NB4 (cell line): ENCODE measurements around the gene ZBTB46.

Experiments
- TF ChIP-seq, protein P1 (sequence below): IDR thresholded peaks from one replicate; pipeline ENCODE4 v1.5.1; 2012; ENCODE audit warnings: low read depth, low read length
- TF ChIP-seq, protein P2 (sequence below): IDR thresholded peaks from 2 replicates; pipeline ENCODE4 v1.6.1; 2011; ENCODE audit warnings: low read depth, low read length

DNA sequence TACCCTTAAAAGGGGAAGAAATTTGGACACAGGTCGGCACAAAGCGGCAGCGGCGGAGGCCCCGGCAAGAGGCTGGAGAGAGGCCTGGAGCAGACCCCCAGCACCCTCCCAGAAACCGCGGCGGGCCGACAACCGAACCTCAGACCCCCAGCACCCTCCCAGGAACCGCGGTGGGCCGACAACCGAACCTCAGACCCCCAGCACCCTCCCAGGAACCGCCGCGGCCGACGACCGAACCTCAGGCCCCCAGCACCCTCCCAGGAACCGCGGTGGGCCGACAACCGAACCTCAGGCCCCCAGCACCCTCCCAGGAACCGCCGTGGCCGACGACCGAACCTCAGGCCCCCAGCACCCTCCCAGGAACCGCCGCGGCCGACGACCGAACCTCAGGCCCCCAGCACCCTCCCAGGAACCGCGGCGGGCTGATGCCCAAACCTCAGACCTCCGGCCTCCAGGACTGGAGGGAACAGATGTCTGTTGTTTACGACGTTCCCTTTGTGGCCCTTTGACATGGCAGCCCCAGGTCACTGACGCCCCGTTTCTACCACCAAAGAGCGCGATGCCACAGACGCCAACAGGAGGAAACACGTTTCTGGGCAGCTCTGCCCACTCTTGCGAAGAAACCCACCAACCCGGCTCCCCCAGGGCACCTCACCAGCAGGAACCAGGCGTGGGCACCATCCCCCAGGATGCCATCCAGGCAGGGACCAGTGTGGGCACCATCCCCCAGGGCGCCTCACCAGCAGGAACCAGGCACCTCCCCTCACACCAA lies 28.4 kb downstream of the ZBTB46 start:
- TF ChIP-seq, protein P1, sequence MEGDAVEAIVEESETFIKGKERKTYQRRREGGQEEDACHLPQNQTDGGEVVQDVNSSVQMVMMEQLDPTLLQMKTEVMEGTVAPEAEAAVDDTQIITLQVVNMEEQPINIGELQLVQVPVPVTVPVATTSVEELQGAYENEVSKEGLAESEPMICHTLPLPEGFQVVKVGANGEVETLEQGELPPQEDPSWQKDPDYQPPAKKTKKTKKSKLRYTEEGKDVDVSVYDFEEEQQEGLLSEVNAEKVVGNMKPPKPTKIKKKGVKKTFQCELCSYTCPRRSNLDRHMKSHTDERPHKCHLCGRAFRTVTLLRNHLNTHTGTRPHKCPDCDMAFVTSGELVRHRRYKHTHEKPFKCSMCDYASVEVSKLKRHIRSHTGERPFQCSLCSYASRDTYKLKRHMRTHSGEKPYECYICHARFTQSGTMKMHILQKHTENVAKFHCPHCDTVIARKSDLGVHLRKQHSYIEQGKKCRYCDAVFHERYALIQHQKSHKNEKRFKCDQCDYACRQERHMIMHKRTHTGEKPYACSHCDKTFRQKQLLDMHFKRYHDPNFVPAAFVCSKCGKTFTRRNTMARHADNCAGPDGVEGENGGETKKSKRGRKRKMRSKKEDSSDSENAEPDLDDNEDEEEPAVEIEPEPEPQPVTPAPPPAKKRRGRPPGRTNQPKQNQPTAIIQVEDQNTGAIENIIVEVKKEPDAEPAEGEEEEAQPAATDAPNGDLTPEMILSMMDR: no peak
- TF ChIP-seq, protein P2, sequence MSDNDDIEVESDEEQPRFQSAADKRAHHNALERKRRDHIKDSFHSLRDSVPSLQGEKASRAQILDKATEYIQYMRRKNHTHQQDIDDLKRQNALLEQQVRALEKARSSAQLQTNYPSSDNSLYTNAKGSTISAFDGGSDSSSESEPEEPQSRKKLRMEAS: no peak
